Middle frontal gyrus (tissue), 1 donor: ENCODE data around the gene IGSF10.

ENCODE experiments used
- DNase-seq: peaks from one replicate; pipeline ENCODE4 v3.0.0-alpha.2; 2015; ENCODE audit warnings: low spot score; ENCODE audit errors: extremely low spot score

The IGSF10 gene

GRCh38 chr3:151467069-151467468, 6.2 kb upstream of the IGSF10 start:
- DNase-seq: no peak

- no peak for DNase-seq
Measured at GRCh38 chr3:151462991-151463390, 2.1 kb upstream of the IGSF10 start.

GRCh38 chr3:151462278-151462780, 1.5 kb upstream of the IGSF10 start:
- DNase-seq: no peak

- no peak for DNase-seq
Measured at GRCh38 chr3:151460228-151460627, 633 bp downstream of the IGSF10 start.

GRCh38 chr3:151459358-151459757, 1.5 kb downstream of the IGSF10 start:
- no peak for DNase-seq

- no peak for DNase-seq
Measured at GRCh38 chr3:151456065-151456464, 4.8 kb downstream of the IGSF10 start.

- no peak for DNase-seq
Measured at GRCh38 chr3:151452841-151453240, 8.0 kb downstream of the IGSF10 start.

GRCh38 chr3:151452368-151452767, 8.5 kb downstream of the IGSF10 start:
- DNase-seq: no peak

- DNase-seq: no peak
Measured at GRCh38 chr3:151446002-151446340, 14.9 kb downstream of the IGSF10 start.

- DNase-seq: no peak
Measured at GRCh38 chr3:151445273-151446001, 15.4 kb downstream of the IGSF10 start.

- no peak for DNase-seq
Measured at GRCh38 chr3:151443583-151443982, 17.3 kb downstream of the IGSF10 start.

- no peak for DNase-seq
Measured at GRCh38 chr3:151440940-151441339, 19.9 kb downstream of the IGSF10 start.

GRCh38 chr3:151439652-151440125, 21.2 kb downstream of the IGSF10 start:
- peak; percentile 56 for DNase-seq

GRCh38 chr3:151437906-151438305, 23.0 kb downstream of the IGSF10 start:
- DNase-seq: no peak

- no peak for DNase-seq
Measured at GRCh38 chr3:151436675-151437446, 24.0 kb downstream of the IGSF10 start.

GRCh38 chr3:151434151-151434890, 26.5 kb downstream of the IGSF10 start:
- no peak for DNase-seq

GRCh38 chr3:151432616-151433372, 28.1 kb downstream of the IGSF10 start:
- no peak for DNase-seq

GRCh38 chr3:151431940-151432339, 28.9 kb downstream of the IGSF10 start:
- DNase-seq: no peak

GRCh38 chr3:151430821-151431484, 29.9 kb downstream of the IGSF10 start:
- no peak for DNase-seq

GRCh38 chr3:151428386-151428785, 32.5 kb downstream of the IGSF10 start:
- DNase-seq: no peak

GRCh38 chr3:151426341-151426657, 34.6 kb downstream of the IGSF10 start:
- DNase-seq: no peak
